CD4-positive, alpha-beta T cell treated with Interleukin-17A for 1 hour (primary cell): Measurements from ENCODE around the gene FLYWCH2.

ENCODE experiments used
- DNase-seq: peaks from one replicate; pipeline ENCODE4 v3.0.0-alpha.2; 2020

FLYWCH2 gene

DNA sequence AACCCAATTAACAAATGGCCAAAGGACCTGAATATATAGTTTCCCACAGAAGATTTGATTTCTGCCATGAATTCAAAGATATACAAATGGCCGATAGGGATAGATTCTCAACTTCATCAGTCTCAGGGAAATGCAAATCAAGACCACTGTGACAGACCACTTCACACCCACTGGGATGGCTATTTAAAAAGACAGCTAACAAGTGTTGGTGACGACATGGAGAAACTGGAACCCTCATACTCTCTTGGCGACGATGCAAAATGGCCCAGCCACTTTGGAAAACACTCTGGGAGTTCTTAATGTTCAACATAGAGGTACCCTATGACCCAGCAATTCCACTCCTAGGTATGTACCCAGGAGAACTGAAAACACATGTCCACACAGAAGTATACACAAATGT is 63.6 kb downstream of the FLYWCH2 start:
- DNase-seq = no peak
